Fibroblast of pulmonary artery (primary cell): ENCODE measurements around the gene PLA2G2D.

Experiments
- DNase-seq: peaks from one replicate; pipeline ENCODE4 v3.0.0-alpha.2; 2010; ENCODE audit warnings: low read depth
- H3K4me3 ChIP-seq: replicated peaks from 2 replicates; pipeline ENCODE4 v1.5.1; 2011; ENCODE audit warnings: low read depth, mild to moderate bottlenecking, control low read depth, low read length, moderate library complexity
- TF ChIP-seq, protein P1 (sequence below): IDR thresholded peaks from 2 replicates; pipeline ENCODE4 v1.5.1; 2011; ENCODE audit warnings: mild to moderate bottlenecking, control low read depth, low read length, inconsistent platforms; ENCODE audit errors: missing control alignments

PLA2G2D gene

DNA sequence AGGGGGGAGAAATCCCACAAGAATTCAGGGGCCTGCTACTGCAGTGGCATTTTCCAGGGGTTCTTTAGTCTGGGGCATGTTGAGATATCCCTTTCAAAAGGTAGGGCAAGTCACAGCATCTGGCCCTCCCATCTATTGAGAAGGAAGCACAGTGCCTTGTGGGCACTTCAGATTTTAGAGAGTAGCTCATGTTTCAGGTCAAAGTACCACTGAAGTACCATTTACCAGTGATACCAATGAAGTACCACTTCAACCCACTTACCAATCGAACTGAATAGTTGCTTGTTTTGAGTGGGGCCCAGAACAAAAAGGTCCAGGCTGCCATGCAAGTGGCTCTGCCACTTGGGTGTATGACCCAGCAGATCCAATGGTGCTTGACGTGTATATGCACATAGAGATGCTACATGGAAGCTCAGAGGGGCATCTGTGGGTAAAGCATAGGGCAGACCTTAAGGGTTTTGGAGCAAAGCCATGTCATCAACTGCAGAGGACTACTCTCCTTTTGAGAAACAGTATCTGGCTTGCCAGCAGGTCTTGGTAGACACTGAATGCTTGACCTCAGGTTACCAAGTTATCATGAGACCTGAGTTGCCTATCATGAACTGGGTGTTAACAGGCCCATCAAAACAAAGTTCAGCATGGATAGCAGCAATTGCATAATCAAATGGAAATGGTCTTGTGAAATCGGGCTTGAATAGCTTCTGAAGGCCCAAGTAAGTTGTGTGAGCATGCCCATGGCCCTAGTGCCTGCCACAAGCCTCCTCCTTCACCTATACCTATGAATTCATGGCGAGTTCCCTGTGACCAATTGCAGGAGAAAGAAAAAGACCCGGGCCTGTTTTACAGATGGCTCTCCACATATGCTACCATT is 23.5 kb downstream of the PLA2G2D start:
- DNase-seq = peak; percentile 43
- no peak overlapping the region for H3K4me3 ChIP-seq
- TF ChIP-seq, protein P1, sequence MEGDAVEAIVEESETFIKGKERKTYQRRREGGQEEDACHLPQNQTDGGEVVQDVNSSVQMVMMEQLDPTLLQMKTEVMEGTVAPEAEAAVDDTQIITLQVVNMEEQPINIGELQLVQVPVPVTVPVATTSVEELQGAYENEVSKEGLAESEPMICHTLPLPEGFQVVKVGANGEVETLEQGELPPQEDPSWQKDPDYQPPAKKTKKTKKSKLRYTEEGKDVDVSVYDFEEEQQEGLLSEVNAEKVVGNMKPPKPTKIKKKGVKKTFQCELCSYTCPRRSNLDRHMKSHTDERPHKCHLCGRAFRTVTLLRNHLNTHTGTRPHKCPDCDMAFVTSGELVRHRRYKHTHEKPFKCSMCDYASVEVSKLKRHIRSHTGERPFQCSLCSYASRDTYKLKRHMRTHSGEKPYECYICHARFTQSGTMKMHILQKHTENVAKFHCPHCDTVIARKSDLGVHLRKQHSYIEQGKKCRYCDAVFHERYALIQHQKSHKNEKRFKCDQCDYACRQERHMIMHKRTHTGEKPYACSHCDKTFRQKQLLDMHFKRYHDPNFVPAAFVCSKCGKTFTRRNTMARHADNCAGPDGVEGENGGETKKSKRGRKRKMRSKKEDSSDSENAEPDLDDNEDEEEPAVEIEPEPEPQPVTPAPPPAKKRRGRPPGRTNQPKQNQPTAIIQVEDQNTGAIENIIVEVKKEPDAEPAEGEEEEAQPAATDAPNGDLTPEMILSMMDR = no peak

GRCh38 chr1:20093940-20094391 is 25.4 kb downstream of the PLA2G2D start:
- peak; percentile 60 for DNase-seq
- no peak overlapping the region for H3K4me3 ChIP-seq
- TF ChIP-seq, protein P1 = no peak

DNA sequence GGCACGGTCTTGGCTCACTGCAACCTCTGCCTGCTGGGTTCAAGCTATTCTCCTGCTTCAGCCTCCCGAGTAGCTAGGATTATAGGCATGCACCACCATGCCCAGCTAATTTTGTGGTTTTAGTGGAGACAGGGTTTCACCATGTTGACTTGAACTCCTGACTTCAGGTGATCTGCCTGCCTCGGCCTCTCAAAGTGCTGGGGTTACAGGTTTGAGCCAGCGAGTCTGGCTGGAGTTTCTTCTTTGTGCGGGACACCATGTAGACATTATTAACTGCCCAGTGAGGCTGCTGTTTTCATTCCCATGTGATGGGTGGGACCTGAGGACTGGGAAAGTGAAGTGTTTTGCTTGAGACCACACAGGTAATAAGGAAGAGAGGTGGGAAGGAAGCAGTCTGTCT is 26.0 kb downstream of the PLA2G2D start:
- TF ChIP-seq, protein P1 = no peak
- H3K4me3 ChIP-seq = no peak overlapping the region
- DNase-seq = no peak

DNA sequence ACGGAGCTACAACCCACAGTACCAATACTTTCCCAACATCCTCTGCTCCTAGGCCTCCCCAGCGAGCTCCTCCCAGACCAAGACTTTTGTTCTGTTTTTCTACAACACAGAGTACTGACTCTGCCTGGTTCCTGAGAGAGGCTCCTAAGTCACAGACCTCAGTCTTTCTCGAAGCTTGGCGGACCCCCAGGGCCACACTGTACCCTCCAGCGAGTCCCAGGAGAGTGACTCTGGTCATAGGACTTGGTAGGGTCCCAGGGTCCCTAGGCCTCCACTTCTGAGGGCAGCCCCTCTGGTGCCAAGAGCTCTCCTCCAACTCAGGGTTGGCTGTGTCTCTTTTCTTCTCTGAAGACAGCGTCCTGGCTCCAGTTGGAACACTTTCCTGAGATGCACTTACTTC is 28.7 kb downstream of the PLA2G2D start:
- TF ChIP-seq, protein P1 = no peak
- DNase-seq = no peak
- H3K4me3 ChIP-seq = no peak overlapping the region

DNA sequence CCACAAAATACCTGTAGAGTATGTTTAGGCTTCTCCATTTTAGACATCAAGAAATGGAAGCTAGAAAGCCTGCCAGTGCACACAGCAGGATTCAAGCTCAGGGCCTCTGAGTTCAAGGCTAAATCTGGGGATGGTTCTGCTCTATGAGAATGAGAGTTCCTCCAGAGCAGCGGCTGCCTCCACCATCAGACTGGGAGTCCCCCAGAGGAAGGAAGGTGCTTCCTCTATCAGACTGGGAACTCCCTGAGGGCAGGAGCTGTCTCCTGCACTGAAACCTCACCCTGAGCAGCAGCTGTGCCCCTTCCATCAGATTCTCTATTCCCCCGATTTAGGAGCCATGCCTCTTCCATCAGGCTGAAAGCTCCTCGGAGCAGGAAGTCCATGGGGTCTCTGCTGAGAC is 29.2 kb downstream of the PLA2G2D start:
- DNase-seq = no peak
- H3K4me3 ChIP-seq = no peak overlapping the region
- TF ChIP-seq, protein P1 = no peak

GRCh38 chr1:20089328-20090077 is 29.8 kb downstream of the PLA2G2D start:
- no peak for DNase-seq
- TF ChIP-seq, protein P1 = no peak
- no peak overlapping the region for H3K4me3 ChIP-seq
